NCI-H2107 (cell line): Measurements from ENCODE around the gene CNTNAP5.

ENCODE experiments used
- DNase-seq: peaks from one replicate; lab custom pipeline; 2025; lab: John Stamatoyannopoulos, UW

CNTNAP5 gene

GRCh38 chr2:124025171-124025580 lies at the start of gene CNTNAP5:
Gene CNTNAP5, plus strand, starts transcription at chr2:124025287. Its CDS starts 364 bp downstream, at chr2:124025651.
- peak; percentile 27 for DNase-seq

GRCh38 chr2:123976054-123976648 lies 48.9 kb upstream of the CNTNAP5 start:
- DNase-seq: no peak

GRCh38 chr2:123993728-123994323 lies 31.3 kb upstream of the CNTNAP5 start:
- no peak for DNase-seq

GRCh38 chr2:123999681-124000080 lies 25.4 kb upstream of the CNTNAP5 start:
- DNase-seq: no peak

- DNase-seq: peak; percentile 9
These were observed 23.2 kb upstream of the CNTNAP5 start for GRCh38 chr2:124001696-124002430.

- no peak for DNase-seq
These were observed 6.2 kb upstream of the CNTNAP5 start for GRCh38 chr2:124018890-124019289.

GRCh38 chr2:124024561-124025170 lies 421 bp upstream of the CNTNAP5 start:
- no peak for DNase-seq

GRCh38 chr2:124025891-124026434 lies 876 bp downstream of the CNTNAP5 start:
- DNase-seq: no peak

GRCh38 chr2:124026503-124026902 lies 1.4 kb downstream of the CNTNAP5 start:
- DNase-seq: no peak

GRCh38 chr2:124027182-124027581 lies 2.1 kb downstream of the CNTNAP5 start:
- DNase-seq: peak; percentile 55

GRCh38 chr2:124032799-124033198 lies 7.7 kb downstream of the CNTNAP5 start:
- DNase-seq: no peak

- no peak for DNase-seq
These were observed 9.2 kb downstream of the CNTNAP5 start for GRCh38 chr2:124034265-124034664.

GRCh38 chr2:124035001-124035400 lies 9.9 kb downstream of the CNTNAP5 start:
- no peak for DNase-seq

- no peak for DNase-seq
These were observed 13.9 kb downstream of the CNTNAP5 start for GRCh38 chr2:124039032-124039431.

GRCh38 chr2:124039762-124040291 lies 14.7 kb downstream of the CNTNAP5 start:
- DNase-seq: no peak

- no peak for DNase-seq
These were observed 20.8 kb downstream of the CNTNAP5 start for GRCh38 chr2:124045894-124046293.

GRCh38 chr2:124046332-124046731 lies 21.2 kb downstream of the CNTNAP5 start:
- no peak for DNase-seq

GRCh38 chr2:124048102-124048501 lies 23.0 kb downstream of the CNTNAP5 start:
- no peak for DNase-seq

- DNase-seq: no peak
These were observed 23.6 kb downstream of the CNTNAP5 start for GRCh38 chr2:124048664-124049063.

- DNase-seq: no peak
These were observed 24.0 kb downstream of the CNTNAP5 start for GRCh38 chr2:124049136-124049535.

- no peak for DNase-seq
These were observed 25.9 kb downstream of the CNTNAP5 start for GRCh38 chr2:124050833-124051497.

GRCh38 chr2:124053796-124054195 lies 28.7 kb downstream of the CNTNAP5 start:
- DNase-seq: no peak
